Liver (tissue), 9 donors: ENCODE results near the gene BAIAP2L1. TPM values are rescaled to one million over a fixed set of nuclear protein-coding genes. Genes with fewer than 3 reads are reported as not detected.

ENCODE experiments used
- DNase-seq: peaks from one replicate; pipeline ENCODE4 v3.0.0-alpha.2; 2017; ENCODE audit warnings: low spot score
- H3K27ac ChIP-seq, 2 donors: one replicate each; pipeline ENCODE4 v1.7.0; 2013; ENCODE audit warnings: inconsistent platforms in 2 of 2, low read length in 2 of 2, control low read depth in 1 of 2, low read depth in 1 of 2, mild to moderate bottlenecking in 1 of 2
- H3K27me3 ChIP-seq, 4 donors: one replicate each; pipeline versions ENCODE4 v1.6.1 to v1.7.0; 2013; ENCODE audit warnings: low read length in 3 of 4, inconsistent platforms in 1 of 4, mild to moderate bottlenecking in 1 of 4, moderate library complexity in 1 of 4; ENCODE audit not compliant: control insufficient read depth in 4 of 4, insufficient read depth in 4 of 4
- H3K36me3 ChIP-seq, 4 donors: one replicate each; pipeline versions ENCODE4 v1.6.1 to v1.7.0; 2013; ENCODE audit warnings: low read length in 3 of 4, mild to moderate bottlenecking in 3 of 4, low read depth in 1 of 4, moderate library complexity in 1 of 4; ENCODE audit not compliant: control insufficient read depth in 4 of 4, insufficient read depth in 3 of 4
- H3K4me1 ChIP-seq, 4 donors: one replicate each; pipeline versions ENCODE4 v1.6.1 to v1.7.0; 2013; ENCODE audit warnings: low read length in 3 of 4, mild to moderate bottlenecking in 3 of 4, moderate library complexity in 1 of 4; ENCODE audit not compliant: control insufficient read depth in 4 of 4, insufficient read depth in 4 of 4
- H3K4me3 ChIP-seq, 3 donors: one replicate each; pipeline versions ENCODE4 v1.6.1 to v1.7.0; 2013; ENCODE audit warnings: low read length in 3 of 3, control low read depth in 1 of 3, low read depth in 1 of 3, mild to moderate bottlenecking in 1 of 3
- H3K9ac ChIP-seq, 2 donors: one replicate each; pipeline ENCODE4 v1.7.0; 2013; ENCODE audit warnings: low read length in 2 of 2, mild to moderate bottlenecking in 2 of 2, moderate library complexity in 2 of 2, control low read depth in 1 of 2, low read depth in 1 of 2
- H3K9me3 ChIP-seq, 4 donors: one replicate each; pipeline versions ENCODE4 v1.6.1 to v1.7.0; 2013; ENCODE audit warnings: low read length in 3 of 4; ENCODE audit not compliant: control insufficient read depth in 4 of 4
- EGR1 ChIP-seq, 2 donors: IDR thresholded peaks; 2 replicates each; pipeline ENCODE4 v1.6.1; 2016 to 2018; ENCODE audit warnings: antibody characterized with exemption in 2 of 2, low read depth in 2 of 2
- FOXA1 ChIP-seq: IDR thresholded peaks from 2 replicates; pipeline ENCODE4 v1.6.1; 2016; ENCODE audit warnings: antibody characterized with exemption
- FOXA2 ChIP-seq: IDR thresholded peaks from 2 replicates; pipeline ENCODE4 v1.6.1; 2016; ENCODE audit warnings: antibody characterized with exemption
- GABPA ChIP-seq, 2 donors: IDR thresholded peaks in 1 of 2; conservative IDR thresholded peaks in 1 of 2; 2 replicates each; pipeline ENCODE4 v1.6.1; 2016; ENCODE audit warnings: antibody characterized with exemption in 2 of 2, mild to moderate bottlenecking in 1 of 2, moderate library complexity in 1 of 2
- HNF4A ChIP-seq, 2 donors: conservative IDR thresholded peaks; 2 replicates each; pipeline ENCODE4 v1.6.1; 2016; ENCODE audit warnings: antibody characterized with exemption in 2 of 2, mild to moderate bottlenecking in 2 of 2
- HNF4G ChIP-seq: IDR thresholded peaks from 2 replicates; pipeline ENCODE4 v1.6.1; 2016; ENCODE audit warnings: antibody characterized with exemption
- JUND ChIP-seq, 2 donors: IDR thresholded peaks; 2 replicates each; pipeline ENCODE4 v1.6.1; 2016; ENCODE audit warnings: antibody characterized with exemption in 2 of 2
- NR2F2 ChIP-seq: IDR thresholded peaks from 2 replicates; pipeline ENCODE4 v1.6.1; 2016; ENCODE audit warnings: antibody characterized with exemption
- RAD21 ChIP-seq, 2 donors: IDR thresholded peaks; 2 replicates each; pipeline ENCODE4 v1.6.1; 2016; ENCODE audit warnings: antibody characterized with exemption in 2 of 2, mild to moderate bottlenecking in 2 of 2
- SP1 ChIP-seq: IDR thresholded peaks from 2 replicates; pipeline ENCODE4 v1.6.1; 2018; ENCODE audit warnings: antibody characterized with exemption, mild to moderate bottlenecking
- TAF1 ChIP-seq: conservative IDR thresholded peaks from 2 replicates; pipeline ENCODE4 v1.6.1; 2016; ENCODE audit warnings: antibody characterized with exemption, mild to moderate bottlenecking
- YY1 ChIP-seq: IDR thresholded peaks from 2 replicates; pipeline ENCODE4 v1.6.1; 2016; ENCODE audit warnings: antibody characterized with exemption, mild to moderate bottlenecking
- ZBTB33 ChIP-seq: IDR thresholded peaks from 2 replicates; pipeline ENCODE4 v1.6.1; 2016; ENCODE audit warnings: antibody characterized with exemption
- WGBS: extraction: QIAGEN DNeasy Blood & Tissue Kit; methylation state at CpG from one replicate; pipeline ENCODE4 v1.1.7; 2013; 5-methylcytosine and 5-hydroxymethylcytosine counted together
- polyA plus RNA-seq, 2 donors: library from polyadenylated mRNA; stranded (reverse) in 1 of 2; unstranded in 1 of 2; fragments of 200-250 nt in 1 of 2; fragments of >200 nt in 1 of 2; fragmentation: Nextera tagmentation in 1 of 2; extraction: Ambion mirVana in 1 of 2; gene quantifications; one replicate each; pipeline versions ENCODE4 v1.2.1 to v1.2.3, GENCODE V29; 2013 to 2015
- total RNA-seq, 2 donors: library from RNA; depleted of rRNA; stranded (reverse); fragments of >200 nt; gene quantifications; one replicate each; pipeline ENCODE4 v1.2.3, GENCODE V29; 2014
- TF ChIP-seq, protein P1 (sequence below): fragments of 150-350 bp; IDR thresholded peaks from 2 replicates; pipeline ENCODE4 v1.5.1; 2017; ENCODE audit warnings: improper control_type of control experiment, low read depth, low read length; ENCODE audit not compliant: missing input control
- TF ChIP-seq, protein P2 (sequence below): IDR thresholded peaks from 2 replicates; pipeline ENCODE4 v1.6.1; 2016; ENCODE audit warnings: antibody characterized with exemption
- TF ChIP-seq, protein P3 (sequence below): IDR thresholded peaks from 2 replicates; pipeline ENCODE4 v1.6.1; 2016; ENCODE audit warnings: antibody characterized with exemption
- TF ChIP-seq, protein P4 (sequence below): IDR thresholded peaks from 2 replicates; pipeline ENCODE4 v1.6.1; 2016; ENCODE audit warnings: antibody characterized with exemption, mild to moderate bottlenecking
- donor health status: healthy.
- donor health status: healthy.
- donor health status: healthy.
- donor health status: healthy.
- donor health status: healthy.

BAIAP2L1 gene
- total and polyA plus RNA-seq, 4 donors: 5.4 to 8.9 (median 8.7) TPM

DNA sequence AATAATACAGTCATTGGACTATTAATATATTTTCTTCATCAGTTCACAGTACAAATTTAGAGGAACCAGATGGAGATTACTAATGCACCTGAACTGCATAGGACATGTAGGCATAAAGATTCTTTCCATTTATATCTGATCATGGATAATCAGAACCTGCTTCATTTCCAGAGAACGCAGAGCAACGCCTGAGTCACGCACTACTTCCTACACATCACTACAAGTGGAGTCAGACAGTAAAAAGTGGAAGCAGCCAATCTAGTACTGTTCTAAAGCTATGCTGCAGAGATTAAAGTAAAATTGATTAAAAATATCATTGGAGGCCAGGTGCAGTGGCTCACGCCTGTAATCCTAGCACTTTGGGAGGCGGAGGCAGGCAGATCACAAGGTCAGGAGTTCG lies 76.1 kb downstream of the BAIAP2L1 start (continued):
- TF ChIP-seq, protein P1, sequence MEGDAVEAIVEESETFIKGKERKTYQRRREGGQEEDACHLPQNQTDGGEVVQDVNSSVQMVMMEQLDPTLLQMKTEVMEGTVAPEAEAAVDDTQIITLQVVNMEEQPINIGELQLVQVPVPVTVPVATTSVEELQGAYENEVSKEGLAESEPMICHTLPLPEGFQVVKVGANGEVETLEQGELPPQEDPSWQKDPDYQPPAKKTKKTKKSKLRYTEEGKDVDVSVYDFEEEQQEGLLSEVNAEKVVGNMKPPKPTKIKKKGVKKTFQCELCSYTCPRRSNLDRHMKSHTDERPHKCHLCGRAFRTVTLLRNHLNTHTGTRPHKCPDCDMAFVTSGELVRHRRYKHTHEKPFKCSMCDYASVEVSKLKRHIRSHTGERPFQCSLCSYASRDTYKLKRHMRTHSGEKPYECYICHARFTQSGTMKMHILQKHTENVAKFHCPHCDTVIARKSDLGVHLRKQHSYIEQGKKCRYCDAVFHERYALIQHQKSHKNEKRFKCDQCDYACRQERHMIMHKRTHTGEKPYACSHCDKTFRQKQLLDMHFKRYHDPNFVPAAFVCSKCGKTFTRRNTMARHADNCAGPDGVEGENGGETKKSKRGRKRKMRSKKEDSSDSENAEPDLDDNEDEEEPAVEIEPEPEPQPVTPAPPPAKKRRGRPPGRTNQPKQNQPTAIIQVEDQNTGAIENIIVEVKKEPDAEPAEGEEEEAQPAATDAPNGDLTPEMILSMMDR: no peak
- TF ChIP-seq GABPA (IDR thresholded peaks at IDR 0.05 in 1 of 2, conservative IDR thresholded peaks at IDR 0.05 in 1 of 2) (no peak), JUND (IDR thresholded peaks at IDR 0.05) (no peak)

DNA sequence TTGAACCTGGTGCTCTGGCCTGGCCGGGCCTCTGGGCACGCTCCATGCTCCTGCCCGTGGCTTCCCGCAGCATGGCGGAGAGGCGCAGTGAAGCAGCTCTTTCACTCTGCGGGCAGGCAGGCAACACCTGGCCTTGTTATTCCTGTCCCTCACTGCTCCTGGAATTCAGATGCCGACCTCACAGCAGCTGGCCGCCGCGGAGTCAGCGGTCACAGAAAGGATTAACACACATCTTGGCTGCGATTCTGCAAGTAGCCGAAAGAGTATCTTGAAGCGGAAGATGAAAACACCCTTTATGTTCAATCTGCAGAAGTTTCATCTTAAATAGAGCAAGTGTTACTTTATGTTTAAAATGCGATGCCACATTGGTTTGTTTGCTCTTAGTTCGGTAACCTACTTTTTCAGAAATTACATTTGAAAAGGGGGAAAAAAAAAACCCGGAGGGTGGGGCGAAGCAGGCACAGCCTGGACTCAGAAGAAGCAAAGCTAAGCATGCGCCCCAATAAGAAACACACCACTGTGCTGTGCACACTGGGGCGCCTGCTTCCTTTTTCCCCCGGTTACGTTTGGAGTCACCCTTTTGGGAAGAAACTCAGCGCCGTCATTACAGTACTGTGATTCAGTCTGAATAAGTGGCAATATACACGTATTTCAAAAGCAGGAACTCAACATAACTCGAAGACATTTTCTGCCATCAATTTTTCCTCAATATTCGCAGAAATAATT lies 77.1 kb downstream of the BAIAP2L1 start:
- no peak for TF ChIP-seq GABPA (IDR thresholded peaks at IDR 0.05 in 1 of 2, conservative IDR thresholded peaks at IDR 0.05 in 1 of 2)
- no peak for TF ChIP-seq HNF4A (conservative IDR thresholded peaks at IDR 0.05)
- TF ChIP-seq FOXA2: no peak
- TF ChIP-seq RAD21 (IDR thresholded peaks at IDR 0.05): no peak
- TF ChIP-seq NR2F2: no peak
- TF ChIP-seq, protein P2, sequence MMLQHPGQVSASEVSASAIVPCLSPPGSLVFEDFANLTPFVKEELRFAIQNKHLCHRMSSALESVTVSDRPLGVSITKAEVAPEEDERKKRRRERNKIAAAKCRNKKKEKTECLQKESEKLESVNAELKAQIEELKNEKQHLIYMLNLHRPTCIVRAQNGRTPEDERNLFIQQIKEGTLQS: no peak
- TF ChIP-seq, protein P3, sequence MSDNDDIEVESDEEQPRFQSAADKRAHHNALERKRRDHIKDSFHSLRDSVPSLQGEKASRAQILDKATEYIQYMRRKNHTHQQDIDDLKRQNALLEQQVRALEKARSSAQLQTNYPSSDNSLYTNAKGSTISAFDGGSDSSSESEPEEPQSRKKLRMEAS: no peak
- no peak for TF ChIP-seq YY1
- TF ChIP-seq EGR1 (IDR thresholded peaks at IDR 0.05; ENCODE audit: low read depth in 2 of 2): no peak
- no peak for TF ChIP-seq FOXA1
- TF ChIP-seq SP1: no peak
- TF ChIP-seq HNF4G: no peak
- no peak for TF ChIP-seq ZBTB33
- TF ChIP-seq, protein P4, sequence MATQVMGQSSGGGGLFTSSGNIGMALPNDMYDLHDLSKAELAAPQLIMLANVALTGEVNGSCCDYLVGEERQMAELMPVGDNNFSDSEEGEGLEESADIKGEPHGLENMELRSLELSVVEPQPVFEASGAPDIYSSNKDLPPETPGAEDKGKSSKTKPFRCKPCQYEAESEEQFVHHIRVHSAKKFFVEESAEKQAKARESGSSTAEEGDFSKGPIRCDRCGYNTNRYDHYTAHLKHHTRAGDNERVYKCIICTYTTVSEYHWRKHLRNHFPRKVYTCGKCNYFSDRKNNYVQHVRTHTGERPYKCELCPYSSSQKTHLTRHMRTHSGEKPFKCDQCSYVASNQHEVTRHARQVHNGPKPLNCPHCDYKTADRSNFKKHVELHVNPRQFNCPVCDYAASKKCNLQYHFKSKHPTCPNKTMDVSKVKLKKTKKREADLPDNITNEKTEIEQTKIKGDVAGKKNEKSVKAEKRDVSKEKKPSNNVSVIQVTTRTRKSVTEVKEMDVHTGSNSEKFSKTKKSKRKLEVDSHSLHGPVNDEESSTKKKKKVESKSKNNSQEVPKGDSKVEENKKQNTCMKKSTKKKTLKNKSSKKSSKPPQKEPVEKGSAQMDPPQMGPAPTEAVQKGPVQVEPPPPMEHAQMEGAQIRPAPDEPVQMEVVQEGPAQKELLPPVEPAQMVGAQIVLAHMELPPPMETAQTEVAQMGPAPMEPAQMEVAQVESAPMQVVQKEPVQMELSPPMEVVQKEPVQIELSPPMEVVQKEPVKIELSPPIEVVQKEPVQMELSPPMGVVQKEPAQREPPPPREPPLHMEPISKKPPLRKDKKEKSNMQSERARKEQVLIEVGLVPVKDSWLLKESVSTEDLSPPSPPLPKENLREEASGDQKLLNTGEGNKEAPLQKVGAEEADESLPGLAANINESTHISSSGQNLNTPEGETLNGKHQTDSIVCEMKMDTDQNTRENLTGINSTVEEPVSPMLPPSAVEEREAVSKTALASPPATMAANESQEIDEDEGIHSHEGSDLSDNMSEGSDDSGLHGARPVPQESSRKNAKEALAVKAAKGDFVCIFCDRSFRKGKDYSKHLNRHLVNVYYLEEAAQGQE: no peak
- TF ChIP-seq TAF1: no peak
- TF ChIP-seq, protein P1: no peak
- DNase-seq: no peak
- no peaks in the 10 kb centered on the region for H3K36me3 ChIP-seq

More for the DNA sequence above, 77.1 kb downstream of the BAIAP2L1 start:
- no peaks in the 10 kb centered on the region for H3K4me1 ChIP-seq
- no peaks in the 10 kb centered on the region for H3K27me3 ChIP-seq
- H3K9me3 ChIP-seq: no peaks in the 10 kb centered on the region
- no peak overlapping the region for H3K4me3 ChIP-seq
- H3K27ac ChIP-seq: no peak overlapping the region
- no peak overlapping the region for H3K9ac ChIP-seq
- WGBS: 83% methylated on average over 28 of the region's 28 CpGs
